HG02970 (cell line): Measurements from ENCODE around the gene DLD.
"Not testable (repeated sequence)": the region's sequence is repeated elsewhere in the genome, so short reads cannot be mapped to it uniquely, and the experiment has no call there.

Source experiments
- ATAC-seq: cut with Tn5 transposase; IDR thresholded peaks from one replicate; pipeline ENCODE4 v1.9.1; 2021; ENCODE audit warnings: mild to moderate bottlenecking, moderate library complexity, moderate number of reproducible peaks; ENCODE audit not compliant: unreplicated experiment, low FRiP score

DLD gene

GRCh38 chr7:107939573-107940489 is 48.8 kb downstream of the DLD start:
- no peak for ATAC-seq

- ATAC-seq, result no peak
Measured at GRCh38 chr7:107940951-107941350, 50.0 kb downstream of the DLD start.

- no peak for ATAC-seq
Measured at GRCh38 chr7:107943018-107943417, 52.0 kb downstream of the DLD start.

- no peak for ATAC-seq
Measured at GRCh38 chr7:107944411-107945169, 53.6 kb downstream of the DLD start.

GRCh38 chr7:107945332-107945731 is 54.3 kb downstream of the DLD start:
- ATAC-seq, result no peak

- no peak for ATAC-seq
Measured at GRCh38 chr7:107946451-107946850, 55.5 kb downstream of the DLD start.

- ATAC-seq, result no peak
Measured at GRCh38 chr7:107946881-107947280, 55.9 kb downstream of the DLD start.

- no peak for ATAC-seq
Measured at GRCh38 chr7:107948645-107949442, 57.9 kb downstream of the DLD start.

GRCh38 chr7:107949443-107949935 is 58.5 kb downstream of the DLD start:
- no peak for ATAC-seq

- ATAC-seq, result no peak
Measured at GRCh38 chr7:107951172-107951787, 60.3 kb downstream of the DLD start.

- no peak for ATAC-seq
Measured at GRCh38 chr7:107951896-107952295, 60.9 kb downstream of the DLD start.

- ATAC-seq, result no peak
Measured at GRCh38 chr7:107953265-107953923, 62.4 kb downstream of the DLD start.

- ATAC-seq, result no peak
Measured at GRCh38 chr7:107953924-107954303, 62.9 kb downstream of the DLD start.

- no peak for ATAC-seq
Measured at GRCh38 chr7:107955394-107955793, 64.4 kb downstream of the DLD start.

GRCh38 chr7:107956950-107957349 is 66.0 kb downstream of the DLD start:
- ATAC-seq, result not testable (repeated sequence)

- ATAC-seq, result no peak
Measured at GRCh38 chr7:107957436-107957835, 66.5 kb downstream of the DLD start.

- ATAC-seq, result no peak
Measured at GRCh38 chr7:107958764-107959526, 68.0 kb downstream of the DLD start.

GRCh38 chr7:107959527-107959898 is 68.5 kb downstream of the DLD start:
- ATAC-seq, result no peak

GRCh38 chr7:107960272-107960671 is 69.3 kb downstream of the DLD start:
- no peak for ATAC-seq
